Activated naive CD4-positive, alpha-beta T cell (primary cell): ENCODE results near the gene SREK1IP1.

Experiments
- DNase-seq, 4 experiments: peaks; one replicate each; lab custom pipeline; 2025; lab: John Stamatoyannopoulos, UW

Gene SREK1IP1

DNA sequence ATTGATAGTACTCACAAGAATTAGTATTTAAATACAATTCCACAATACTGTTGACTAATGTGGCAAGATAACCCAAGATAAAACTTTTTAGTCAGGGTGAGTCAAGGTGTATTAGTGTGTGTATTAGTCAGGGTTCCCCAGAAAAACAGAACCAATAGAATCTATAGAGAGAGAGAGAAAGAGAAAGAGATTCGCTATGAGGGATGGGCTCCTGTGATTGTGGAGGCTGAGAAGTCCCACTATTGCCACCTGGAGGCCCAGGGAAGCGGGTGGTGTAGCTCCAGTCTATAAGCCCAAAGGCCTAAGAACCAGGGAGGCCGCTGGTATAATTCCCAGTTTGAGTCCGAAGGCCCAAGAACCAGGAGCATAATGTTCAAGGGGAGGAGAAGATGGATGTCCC, 88.2 kb downstream of the SREK1IP1 start:
- DNase-seq: no peak

DNA sequence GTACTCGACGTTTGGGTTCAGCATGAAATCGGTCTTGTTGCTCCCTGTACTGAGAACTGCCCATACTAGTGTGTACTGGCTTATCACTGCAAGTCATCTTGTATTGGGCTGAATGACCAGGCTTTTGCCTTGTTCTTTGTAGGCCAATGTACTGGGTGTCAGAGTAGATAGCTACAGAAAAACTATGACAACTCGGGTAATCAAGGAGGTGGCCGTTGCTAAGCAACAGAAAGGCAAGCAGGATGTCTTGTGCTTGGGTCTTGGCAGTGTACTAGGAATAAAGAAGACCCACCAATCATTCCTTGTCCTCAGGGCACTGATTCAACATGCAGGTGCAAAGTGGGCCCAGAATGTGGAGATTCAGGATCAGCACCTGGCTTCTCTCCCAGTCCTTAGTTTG, 90.1 kb downstream of the SREK1IP1 start:
- DNase-seq: no peak

DNA sequence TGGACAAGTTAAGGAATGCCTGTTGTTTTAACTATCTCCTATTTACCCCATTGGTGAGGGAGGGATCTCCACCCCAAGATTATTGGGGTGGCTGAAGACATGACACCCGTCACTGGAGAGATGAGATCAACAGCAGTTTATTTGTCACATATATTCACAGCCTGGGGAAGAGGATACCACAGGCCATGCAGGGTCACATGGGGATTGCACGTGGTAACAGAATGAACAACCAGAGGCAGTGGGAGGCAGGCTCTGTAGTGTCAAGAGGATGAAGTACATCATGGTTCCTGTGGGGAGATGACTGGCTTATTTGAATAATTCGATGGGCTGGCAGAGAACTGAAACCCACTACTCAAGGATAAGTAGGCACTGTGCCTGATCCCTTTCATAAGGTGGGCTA, 96.8 kb downstream of the SREK1IP1 start:
- no peak for DNase-seq

GRCh38 chr5:64670277-64670676, 98.2 kb downstream of the SREK1IP1 start:
- DNase-seq: no peak
